AG08395 (cell line): ENCODE results near the gene GRIK1.
"Not testable (repeated sequence)": the region's sequence is repeated elsewhere in the genome, so short reads cannot be mapped to it uniquely, and the experiment has no call there.

Experiments
- DNase-seq: peaks from one replicate; pipeline ENCODE4 v3.0.0; 2012; ENCODE audit warnings: mixed read lengths, low spot score

The GRIK1 gene

DNA sequence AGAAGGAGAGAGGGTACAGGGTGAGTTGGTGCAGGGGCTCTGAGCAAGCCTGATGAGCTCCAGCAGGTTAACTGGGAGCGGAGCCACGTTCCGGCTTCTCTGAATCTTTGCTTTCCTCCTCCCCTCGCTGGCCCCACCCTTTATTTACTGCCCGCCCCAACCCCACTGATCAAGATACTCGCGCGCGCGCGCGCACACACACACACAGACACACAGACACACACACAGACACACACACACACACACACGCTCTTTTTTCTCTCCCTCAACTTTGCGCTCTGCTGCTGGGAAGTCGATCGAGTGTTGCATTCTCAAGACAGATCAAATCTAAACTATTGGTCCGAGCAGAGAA is at the start of gene GRIK1:
TSS of gene GRIK1 (minus strand) at position 73 of the 352 bp plus-strand sequence.
- DNase-seq = no peak

GRCh38 chr21:29987762-29988161 is 48.0 kb upstream of the GRIK1 start:
- no peak for DNase-seq

DNA sequence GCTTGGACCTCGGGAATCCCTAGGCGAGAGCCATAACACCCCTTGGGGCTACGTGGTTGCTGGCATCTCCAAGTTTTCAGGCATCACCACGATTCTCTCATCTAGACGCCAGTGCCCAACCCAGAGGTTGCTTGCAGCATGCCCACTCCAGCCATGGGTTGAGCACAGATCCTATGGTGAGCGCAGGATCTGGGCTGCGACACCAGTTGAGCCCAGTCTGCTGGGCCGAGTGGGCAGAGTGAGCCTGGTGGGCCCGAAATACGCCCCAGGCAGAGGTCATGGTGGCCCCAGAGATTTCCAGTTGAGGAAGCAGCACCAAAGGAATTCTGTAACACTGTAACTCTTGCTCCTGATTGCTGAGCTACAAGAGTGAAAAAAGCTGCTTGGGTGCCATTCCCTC is 46.1 kb upstream of the GRIK1 start:
- no peak for DNase-seq

- DNase-seq = no peak
Measured at GRCh38 chr21:29979043-29979442, 39.2 kb upstream of the GRIK1 start.

DNA sequence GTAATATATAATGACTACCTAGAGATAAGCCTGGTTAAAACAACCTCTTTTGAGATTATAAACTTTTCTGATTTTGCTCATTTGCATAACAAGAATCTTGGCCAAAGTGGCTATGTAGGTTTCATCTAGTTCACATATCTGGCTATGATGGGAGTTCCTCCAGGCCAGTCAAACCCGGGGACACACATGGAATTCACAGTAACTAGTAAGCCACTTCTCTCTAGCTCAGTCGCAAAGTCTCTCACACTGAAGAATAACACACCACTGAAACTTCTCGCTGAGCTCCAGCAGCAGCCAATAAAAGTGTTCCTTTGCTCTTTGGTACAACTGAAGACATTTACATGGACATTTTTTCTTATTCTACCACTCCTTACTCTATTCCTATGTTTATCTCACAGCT is 36.0 kb upstream of the GRIK1 start:
- no peak for DNase-seq

DNA sequence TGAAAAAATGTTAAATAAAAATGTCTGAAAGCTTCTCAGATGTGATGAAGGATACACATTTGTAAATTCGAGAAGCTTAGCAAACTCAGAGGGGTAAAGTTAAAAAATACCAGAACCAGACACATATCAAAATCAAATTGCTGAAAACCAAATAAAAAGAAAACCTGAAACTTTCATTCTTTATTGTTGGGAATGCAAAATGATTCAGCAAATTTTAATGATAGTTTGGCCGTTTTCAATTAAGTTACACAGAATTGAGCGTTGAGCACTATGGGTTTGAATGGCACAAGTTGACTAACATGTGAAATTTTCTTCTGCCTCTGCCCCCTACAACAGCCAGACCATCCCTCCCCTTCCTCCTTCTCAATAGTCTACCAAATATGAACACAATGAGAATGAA is 33.5 kb upstream of the GRIK1 start:
- DNase-seq = no peak

- no peak for DNase-seq
Measured at GRCh38 chr21:29961291-29962027, 21.7 kb upstream of the GRIK1 start.

- no peak for DNase-seq
Measured at GRCh38 chr21:29958551-29958950, 18.8 kb upstream of the GRIK1 start.

GRCh38 chr21:29958035-29958434 is 18.2 kb upstream of the GRIK1 start:
- DNase-seq = not testable (repeated sequence)

- no peak for DNase-seq
Measured at GRCh38 chr21:29953690-29954089, 13.9 kb upstream of the GRIK1 start.

- DNase-seq = no peak
Measured at GRCh38 chr21:29953072-29953471, 13.3 kb upstream of the GRIK1 start.

- DNase-seq = no peak
Measured at GRCh38 chr21:29951911-29952310, 12.1 kb upstream of the GRIK1 start.

DNA sequence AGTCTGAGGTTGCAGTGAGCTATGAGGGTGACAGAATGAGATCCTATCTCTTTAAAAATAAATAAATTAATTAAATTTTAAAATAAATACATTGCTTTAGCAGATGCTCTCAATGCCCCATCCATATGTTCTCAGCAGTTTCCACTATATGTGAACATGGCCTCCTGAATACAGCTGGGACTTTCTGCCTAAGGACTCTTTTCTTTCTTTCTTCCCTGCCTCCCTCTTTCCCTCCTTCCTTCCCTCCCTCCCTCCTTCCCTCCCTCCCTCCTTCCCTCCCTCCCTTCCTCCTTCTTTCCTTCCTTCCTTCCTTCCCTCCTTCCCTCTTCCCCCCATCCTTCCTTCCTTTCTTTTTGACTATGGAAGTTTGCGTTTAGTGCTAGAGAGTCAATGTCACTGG is 10.2 kb upstream of the GRIK1 start:
- no peak for DNase-seq

GRCh38 chr21:29947119-29947518 is 7.3 kb upstream of the GRIK1 start:
- no peak for DNase-seq

DNA sequence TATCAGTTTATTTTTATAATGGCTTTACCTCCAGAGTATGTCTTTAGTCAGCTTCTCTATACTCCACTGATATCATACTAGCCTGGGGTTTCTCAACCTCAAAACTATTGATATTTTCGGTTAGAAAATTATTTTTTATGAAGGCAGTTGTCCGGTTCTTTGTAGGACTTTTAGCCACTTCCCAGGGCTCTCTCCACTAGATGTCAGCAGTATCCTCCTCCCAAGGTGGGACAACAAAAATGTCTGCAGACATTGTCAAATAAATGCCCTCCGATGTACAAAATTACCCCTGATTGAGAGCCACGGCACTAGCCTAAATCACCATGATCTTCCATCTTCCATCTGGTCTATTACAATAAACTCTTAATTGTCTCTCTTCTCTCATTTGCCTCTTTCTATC is 4.1 kb upstream of the GRIK1 start:
- no peak for DNase-seq

DNA sequence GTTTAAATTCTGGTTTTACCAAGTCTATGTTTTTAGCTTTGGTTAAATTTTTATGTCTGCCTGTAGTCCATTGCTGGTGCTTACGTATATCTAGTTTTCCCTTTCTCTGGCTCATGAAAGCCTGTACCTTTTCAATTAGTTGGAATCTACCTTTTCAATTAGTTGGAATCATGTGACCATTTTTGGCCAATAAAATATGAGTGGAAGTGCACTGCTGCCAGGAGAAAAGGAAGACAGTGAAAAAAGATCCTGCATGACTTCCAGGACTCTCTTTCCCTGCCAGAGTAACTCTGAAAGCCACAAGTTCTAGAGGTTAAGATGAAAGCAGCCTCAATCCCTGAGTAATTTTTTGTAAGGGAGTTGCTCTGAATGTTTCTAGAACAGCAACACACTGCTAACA is 2.2 kb upstream of the GRIK1 start:
- no peak for DNase-seq

GRCh38 chr21:29940991-29941390 is 1.2 kb upstream of the GRIK1 start:
- DNase-seq = no peak

- DNase-seq = no peak
Measured at GRCh38 chr21:29940361-29940760, 565 bp upstream of the GRIK1 start.

GRCh38 chr21:29939104-29939923 is 482 bp downstream of the GRIK1 start:
- DNase-seq = peak; percentile 4

GRCh38 chr21:29938776-29939103 is 1.1 kb downstream of the GRIK1 start:
- no peak for DNase-seq

- no peak for DNase-seq
Measured at GRCh38 chr21:29933088-29933487, 6.7 kb downstream of the GRIK1 start.

DNA sequence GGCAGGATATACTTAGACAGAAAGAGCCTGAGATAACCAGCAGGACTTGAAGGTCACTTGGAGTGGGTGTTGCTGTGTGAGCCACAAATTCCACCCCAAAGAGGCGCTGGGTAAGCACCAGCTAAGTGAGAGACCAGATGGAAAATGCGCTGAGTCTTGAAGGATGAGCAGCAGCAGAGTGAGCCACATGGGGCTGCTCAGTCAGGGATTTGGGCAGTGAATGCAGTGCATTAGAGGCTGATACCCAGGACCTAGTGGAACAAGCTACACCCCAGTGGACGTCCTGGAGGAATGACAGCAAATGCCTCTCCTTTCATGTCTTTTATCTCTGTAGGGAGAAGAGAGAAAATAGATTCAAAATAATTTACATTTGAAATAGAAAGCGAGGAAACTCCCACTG is 11.3 kb downstream of the GRIK1 start:
- no peak for DNase-seq

DNA sequence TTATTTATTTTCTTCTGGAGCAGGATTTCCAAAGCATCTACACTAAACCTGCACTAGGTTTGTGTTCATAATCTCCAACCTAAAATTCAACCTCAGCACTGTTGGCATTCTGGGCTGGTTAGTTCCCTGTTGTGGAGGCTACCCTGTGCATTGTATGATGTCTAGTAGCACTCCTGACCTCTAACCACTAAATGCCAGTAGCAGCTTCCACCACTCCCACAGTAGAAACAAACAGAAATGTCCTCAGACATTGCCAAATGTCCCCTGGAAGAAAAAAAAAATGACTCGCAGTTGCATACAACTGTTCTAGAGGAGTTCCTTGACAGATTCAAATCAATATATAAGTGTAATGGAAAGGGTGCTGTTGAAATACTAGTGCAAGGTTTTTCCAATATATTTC is 18.9 kb downstream of the GRIK1 start:
- DNase-seq = no peak

GRCh38 chr21:29914326-29914725 is 25.5 kb downstream of the GRIK1 start:
- no peak for DNase-seq
